Measurements from ENCODE around the gene LAMA2.

The LAMA2 gene

DNA sequence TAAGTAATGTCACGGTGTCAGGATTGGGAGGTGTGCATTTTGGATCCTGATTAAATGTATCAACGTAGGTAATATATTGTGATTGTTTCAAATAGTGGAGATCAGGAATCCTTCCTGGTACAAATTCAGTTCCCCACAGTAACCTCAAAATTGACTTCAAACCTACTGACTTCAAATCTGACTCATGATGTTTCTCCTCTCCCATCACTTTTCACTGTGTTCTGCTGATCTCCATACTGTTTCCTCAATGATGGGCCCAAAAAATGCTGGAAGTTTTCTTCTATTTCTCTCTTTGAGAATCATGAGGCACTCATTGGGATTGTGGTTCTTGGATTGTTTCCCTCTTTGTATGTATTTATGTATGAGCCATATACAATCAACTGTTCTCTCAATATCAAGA is 35.9 kb downstream of the LAMA2 start:
- DNase-seq = no peak

DNA sequence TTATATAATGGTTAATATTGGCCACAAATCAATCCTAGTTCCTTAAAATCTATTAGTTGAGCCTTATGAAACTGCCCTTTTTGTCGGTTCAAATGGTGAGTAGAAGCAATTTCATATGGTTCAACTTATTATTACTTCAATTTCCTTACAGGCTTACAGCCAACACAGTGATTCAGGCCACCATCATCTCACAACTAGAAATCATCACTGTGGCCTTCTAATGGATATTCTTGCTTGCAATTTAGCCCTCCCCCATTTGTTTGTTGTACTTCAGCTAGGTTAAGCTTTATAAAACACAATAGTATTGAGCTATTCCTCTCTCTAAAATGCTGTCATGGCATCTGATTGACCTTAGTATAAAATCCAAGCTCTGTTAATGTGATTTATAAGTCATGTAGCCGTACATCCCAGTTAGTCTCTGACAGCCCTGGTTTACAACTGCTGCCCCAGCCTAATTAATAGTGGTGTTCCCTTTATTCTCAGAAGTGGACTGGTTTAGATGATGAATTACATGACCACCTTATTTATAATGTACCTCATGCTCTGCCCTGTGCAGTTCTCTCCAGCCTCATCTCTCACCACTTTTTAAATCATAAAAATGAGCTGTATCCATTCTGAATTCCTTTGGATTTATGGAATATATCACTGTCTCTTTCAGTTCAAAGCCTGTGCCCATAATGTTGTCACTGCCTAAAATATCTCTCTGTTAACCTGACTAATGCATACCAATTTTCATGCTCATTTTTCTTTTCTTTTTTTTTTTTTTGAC is 36.7 kb downstream of the LAMA2 start:
- DNase-seq = no peak

DNA sequence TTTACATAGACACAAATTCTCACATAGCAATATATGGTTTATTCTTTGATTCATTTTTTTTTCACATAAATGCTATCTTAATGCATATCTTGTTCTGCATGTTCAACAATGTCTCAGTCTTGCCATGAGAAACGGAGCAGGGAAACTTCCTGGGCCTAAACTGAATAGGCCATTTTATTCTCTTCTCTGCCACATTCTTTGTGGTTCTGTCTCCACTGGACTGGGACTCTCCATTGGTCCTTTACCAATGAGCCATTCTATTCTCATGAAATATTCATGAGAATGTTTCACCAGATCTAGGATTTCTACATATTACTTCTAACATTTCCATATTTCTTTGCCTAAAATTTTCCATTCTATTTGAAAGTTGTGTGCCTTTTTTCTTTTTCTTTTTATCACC is 42.8 kb downstream of the LAMA2 start:
- no peak for DNase-seq

DNA sequence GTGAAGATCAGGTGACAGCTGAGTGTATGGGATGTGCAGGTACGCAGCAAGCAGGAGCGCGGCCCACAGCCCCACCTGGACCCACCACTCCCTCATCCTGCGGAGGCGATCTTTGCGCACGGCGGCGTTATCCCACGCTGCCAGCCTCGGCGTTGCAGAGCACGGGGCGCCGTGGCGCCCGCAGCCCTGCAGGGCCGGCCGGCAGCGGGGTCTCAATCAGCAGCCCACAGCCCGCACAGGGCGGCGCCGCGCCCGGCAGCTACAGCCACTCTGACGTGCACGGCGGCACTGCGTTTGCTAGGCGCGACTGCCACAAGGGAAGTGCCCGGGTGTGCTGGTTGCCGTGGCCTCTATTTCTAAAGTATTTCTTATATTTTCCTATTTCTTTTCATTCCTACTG is 46.9 kb downstream of the LAMA2 start:
- DNase-seq = no peak

DNA sequence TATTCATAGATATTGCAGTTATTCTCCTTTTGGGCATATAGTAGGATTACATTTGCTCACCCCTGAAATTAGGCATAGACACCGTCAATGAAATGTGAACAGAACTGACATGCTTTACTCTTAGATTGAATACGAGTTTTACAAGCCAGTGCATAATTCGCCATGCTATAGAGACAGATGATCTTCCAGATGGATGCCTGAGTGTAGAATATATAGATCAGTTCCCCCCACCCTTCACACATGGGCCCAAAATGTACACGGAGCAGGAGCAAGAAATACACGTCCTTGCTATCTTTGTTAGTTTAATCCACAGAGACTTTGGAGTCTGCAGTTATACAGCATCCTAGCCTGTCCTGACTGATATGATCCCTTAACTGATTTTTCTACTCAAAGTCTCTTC is 47.4 kb downstream of the LAMA2 start:
- no peak for DNase-seq

DNA sequence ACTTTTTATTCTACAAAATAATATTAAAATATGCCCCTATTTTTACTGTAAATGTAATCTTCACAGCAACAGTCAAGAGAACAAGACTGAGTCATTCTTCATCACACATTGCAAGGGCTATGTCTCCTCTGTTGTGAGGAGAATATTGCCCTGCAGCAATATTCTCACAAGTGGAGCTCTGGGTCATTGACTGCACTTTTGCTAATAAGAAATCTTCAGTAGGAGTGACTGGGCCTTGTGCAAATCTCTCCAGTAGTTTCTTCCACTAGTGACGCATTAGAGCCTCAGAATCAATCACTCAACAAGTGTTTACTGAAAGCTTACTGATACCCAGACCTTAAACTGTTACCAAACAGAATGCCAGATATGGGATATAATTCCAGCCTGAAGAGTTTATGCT is 49.1 kb downstream of the LAMA2 start:
- no peak for DNase-seq

DNA sequence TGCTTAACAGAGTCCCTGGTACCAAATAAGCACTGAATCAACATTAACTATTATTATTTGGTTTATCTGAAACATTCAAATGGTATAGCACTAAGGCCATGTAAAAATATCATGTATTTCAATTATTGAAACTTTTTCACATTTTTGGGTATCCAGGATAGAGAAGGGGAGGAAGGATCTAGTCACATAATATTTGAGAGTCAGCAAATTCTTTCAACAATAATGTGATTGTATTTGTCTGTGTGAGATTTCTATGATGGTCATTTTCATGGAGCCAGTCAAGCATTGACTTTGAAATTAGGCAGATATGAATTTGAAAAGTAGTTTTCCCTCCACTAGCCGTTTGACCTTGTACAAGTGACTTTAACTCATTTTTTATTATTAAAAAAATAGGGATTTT is 67.9 kb downstream of the LAMA2 start:
- DNase-seq = no peak

DNA sequence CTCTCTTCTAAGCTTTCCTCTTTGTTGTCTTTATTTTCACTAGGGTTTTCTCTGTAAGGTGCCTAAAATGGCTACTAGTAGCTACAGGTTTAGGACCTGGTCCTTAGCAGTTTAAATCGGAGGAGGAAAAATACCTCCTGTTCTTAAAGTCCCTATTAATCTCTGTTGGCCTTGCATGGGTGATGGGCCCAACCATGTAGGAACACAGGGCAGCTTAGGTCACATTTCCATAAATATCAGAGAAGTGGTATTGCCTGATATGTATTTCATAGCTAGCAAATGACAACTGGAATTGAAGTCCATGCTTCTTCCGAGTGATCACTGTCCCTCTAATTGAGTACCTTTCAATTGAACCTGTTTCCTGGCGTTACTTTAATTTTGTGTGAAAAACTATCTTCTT is 70.0 kb downstream of the LAMA2 start:
- no peak for DNase-seq

DNA sequence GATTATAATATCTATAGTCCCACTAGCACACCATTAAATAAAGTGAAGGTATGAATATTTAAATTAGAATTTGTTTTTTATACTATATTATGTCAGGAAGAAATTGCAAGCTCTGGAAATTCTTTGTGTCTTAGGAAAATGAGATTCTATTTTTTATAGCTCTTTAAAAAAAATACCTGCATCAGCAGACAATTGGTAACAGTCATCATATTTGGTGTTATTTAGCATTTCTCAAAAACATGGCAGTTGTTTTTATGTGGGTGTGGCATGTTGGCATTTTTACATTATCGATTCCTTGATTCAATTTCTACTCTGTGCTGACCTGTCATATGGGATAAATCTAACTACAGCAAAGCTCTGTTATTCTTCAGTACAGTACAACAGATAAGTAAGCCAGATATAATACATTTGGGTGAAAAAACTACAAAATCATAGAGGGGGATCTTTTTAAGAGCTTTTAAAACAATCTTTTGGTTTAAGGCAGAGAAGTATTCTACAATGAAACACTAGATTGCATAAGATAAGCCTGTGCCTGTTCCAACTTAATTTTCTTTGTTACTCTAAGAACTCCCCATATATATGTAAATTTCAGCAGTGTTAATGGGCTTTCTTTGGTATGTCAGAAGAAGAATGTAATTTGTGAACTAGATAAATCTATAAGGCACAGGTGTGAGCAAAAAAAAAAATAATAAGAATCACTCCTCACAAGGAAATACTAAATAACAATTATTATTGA is 71.5 kb downstream of the LAMA2 start:
- no peak for DNase-seq

DNA sequence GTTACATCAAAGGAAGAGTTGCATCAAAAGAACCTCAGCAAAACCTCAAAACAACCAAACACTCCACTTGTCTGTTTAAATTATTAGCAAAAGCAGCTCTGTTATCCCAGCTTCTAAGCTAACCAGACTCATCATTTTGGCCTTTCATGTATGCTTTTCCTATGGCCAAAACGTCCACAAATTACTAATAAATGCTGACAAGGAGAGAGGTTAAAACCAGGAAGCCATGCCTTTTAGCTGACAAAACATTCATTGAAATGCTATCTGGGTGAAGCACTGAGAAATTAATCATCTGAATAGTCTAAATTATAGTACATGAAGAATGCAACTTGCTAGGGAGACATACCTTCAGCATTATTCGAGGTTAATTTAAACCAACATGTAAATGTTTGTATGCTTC is 80.6 kb downstream of the LAMA2 start:
- no peak for DNase-seq

DNA sequence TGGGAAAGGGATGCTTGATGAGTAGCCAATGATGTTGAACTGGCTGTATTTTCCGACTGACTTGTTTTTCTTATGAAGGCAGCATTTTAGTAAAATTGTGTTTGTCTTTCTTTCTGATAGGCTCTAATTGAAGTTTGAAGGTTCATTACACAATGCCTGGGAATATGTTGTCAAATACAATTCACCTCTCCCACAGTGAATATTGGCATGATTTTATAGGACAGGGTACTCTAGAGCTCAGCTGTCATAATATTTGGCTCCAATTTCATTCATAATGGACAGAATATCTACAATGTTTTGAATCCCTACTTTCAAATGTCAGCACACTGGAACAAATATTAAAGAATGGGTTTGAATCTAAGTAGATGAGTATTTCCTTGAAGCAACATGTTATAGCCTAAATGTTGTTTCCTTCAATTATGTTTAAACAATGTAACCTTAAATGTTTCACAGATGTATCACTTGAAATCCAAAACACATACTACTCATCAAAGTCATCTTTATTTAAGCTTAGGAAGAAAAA is 81.4 kb downstream of the LAMA2 start:
- no peak for DNase-seq

DNA sequence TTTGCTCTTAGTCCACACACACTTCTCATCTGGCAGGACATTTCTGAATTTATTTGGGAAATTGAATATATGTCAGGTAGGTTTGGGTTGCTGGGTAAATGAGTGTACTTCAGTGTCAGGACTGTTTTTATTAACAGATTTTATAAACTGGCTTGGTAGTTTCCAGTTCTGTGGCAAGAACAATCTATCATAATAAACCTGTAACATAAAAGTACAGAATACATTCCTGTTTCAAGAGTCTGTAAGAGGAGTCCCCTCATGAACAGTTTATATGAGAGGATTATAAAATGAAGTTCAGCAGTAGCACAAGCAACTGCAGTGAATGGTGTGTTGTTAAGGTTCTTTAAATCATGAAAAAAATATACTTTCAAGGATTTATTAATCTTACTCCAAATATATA is 81.8 kb downstream of the LAMA2 start:
- no peak for DNase-seq

DNA sequence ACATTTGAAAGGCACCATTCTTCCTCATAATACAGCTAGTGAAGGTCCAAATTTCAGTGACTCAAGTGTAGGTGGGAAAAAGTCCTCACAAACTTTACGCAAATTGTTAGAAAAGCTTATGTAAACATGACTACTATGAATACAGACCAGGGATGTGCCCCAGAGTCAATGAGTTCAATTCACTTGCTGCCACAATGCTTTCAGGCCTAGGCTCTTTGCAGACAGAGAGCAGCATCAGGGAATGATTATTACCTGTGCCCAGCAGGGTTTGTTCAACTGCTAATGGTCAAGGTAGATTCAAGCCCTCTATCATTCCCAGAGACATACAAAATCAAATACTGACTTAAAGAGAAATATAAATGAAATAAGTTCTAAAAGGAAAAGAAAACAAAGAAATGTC is 84.0 kb downstream of the LAMA2 start:
- no peak for DNase-seq

DNA sequence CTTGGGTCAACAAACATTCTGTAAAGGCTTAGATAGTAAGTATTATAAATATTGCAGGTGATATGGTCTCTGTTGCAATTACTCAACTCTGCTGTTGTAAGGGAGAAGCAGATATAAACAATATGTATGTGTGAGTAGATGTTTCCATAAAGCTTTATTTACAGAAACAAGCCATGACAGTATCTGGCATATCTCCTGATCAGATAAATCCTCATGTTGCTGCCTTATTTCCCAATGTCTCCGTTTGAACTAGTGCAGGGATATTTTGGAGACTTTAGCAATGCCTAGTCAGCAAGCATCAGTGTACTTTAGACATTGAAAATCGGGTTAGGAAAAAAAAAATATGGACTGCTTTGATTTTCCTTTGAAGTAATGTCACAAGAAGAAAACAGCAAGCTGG is 96.1 kb downstream of the LAMA2 start:
- DNase-seq = no peak

DNA sequence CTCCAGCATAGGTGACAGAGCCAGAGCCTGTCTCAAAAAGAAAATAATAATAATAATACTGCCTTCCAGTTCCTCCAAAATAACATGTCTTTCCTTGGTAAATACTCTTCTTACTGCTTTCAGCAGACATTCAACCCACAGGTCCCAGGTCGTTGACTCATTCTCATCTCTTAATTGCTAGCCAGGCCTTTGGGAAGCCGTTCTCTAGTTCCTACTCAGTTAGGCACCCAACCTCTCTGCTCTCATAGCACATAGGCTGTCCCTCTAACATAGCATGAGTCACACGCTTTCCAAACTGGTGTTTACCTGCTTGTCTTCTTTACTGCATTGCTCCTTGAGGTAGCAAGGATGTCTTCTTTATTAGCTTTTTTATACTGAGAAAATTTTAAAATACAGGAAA is 98.8 kb downstream of the LAMA2 start:
- DNase-seq = no peak

DNA sequence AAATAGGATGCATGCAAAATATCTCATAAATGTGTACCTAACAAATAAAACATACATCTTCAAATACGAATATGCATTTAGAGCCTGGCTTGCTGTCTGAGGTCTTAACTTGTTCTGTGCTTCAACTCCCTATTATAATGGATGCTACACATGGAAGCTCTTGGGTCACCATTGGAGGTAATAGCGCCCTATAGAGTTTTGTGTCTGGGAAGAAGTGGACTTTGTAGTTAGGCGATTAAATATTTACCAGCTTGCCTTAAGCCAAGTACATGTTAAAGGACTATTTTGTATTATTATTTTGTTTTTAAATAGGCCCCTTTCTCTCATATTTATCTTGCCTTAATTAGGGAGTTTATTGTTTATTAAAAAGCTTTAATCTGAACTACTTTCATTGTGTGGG is 107.4 kb downstream of the LAMA2 start:
- no peak for DNase-seq

DNA sequence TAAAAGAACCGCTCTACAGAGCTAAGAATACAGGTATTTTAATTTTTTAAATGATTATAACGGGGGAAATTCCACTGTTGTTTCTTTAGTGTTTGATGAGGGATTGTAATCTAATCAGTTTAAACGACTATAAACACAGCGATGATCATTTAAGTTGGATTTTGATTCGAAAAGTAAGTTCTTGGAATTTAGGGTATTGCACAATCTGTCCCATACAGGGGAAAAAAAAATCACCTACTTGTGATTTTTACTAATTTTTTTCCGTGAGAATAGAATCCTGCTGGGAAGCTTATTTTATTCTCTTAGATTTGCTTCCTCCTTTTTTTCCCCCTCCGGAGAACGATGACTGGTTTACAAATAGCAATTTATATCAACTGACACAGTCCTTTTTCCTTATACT is 108.0 kb downstream of the LAMA2 start:
- DNase-seq = no peak

DNA sequence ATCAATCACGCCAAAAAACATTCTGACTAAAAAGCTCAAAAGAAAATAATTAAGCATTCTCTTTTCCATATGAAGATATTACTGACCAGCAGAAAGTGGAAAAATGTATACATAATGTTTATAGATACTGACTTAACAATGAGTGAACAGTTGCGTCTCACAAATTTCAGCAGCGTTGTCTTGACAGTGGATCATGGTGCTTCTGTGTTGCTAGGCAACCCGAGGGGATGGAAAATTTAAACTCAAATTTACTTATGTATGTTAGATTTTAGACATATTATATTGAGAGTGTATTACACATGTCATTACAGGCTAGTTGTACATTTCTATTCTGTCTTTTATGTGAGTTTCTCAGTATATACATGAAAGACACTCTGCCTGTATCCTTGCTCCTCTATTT is 110.2 kb downstream of the LAMA2 start:
- no peak for DNase-seq

DNA sequence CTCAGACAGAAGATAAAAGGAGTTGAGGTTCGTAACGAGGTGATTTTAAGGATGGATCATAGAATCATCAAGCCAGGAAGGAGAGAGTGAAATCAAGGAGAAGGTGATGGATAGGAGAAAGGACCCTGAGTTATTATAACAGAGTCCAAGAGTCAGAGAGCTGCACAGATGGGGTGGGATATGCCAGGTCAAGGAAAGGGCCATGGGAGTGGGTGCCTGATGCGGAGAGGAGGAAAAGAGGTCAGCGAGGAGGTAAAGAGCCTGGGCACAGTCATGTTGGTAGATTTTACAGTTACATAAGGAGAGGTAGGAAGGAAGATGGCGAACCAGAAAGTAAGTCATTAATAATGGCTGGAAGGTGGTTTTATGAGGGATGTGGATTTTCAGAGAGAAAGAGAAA is 114.9 kb downstream of the LAMA2 start:
- DNase-seq = no peak

DNA sequence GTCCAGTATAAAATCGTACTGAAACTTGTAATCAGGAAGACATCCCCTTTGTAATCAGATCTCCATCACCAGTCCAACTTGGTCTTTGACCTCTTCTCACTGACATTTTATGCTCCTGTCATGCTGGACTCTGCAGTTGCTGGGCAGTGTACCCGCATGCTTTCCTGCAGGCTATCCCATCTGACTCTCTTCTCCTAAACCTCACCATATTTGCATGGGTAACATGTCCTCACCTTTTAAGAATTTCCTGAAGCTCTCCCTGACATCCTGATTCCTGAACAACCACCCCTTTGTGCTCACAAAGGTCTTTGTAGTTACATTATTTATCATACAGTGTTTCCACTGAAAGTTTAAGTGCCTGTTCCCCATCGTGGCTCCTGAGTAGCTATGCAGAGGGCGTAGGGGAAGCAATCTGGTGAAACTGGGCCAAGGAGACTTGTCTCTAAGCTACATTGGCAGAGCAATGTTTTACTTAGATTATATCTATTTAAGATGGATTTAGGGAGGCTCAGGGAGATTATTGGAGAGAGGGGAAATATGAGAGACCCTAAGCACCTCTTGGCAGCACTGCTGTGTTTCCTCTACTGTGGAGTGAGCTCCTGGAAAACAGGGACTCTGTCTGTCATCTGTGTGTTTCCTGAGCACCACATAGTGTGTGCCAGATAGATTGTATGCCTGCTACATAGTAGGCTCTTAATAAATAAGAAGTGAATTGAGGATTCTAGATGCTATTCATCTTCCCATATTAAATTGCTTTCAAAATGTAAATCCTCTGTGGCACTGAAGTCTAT is 124.0 kb downstream of the LAMA2 start:
- no peak for DNase-seq

DNA sequence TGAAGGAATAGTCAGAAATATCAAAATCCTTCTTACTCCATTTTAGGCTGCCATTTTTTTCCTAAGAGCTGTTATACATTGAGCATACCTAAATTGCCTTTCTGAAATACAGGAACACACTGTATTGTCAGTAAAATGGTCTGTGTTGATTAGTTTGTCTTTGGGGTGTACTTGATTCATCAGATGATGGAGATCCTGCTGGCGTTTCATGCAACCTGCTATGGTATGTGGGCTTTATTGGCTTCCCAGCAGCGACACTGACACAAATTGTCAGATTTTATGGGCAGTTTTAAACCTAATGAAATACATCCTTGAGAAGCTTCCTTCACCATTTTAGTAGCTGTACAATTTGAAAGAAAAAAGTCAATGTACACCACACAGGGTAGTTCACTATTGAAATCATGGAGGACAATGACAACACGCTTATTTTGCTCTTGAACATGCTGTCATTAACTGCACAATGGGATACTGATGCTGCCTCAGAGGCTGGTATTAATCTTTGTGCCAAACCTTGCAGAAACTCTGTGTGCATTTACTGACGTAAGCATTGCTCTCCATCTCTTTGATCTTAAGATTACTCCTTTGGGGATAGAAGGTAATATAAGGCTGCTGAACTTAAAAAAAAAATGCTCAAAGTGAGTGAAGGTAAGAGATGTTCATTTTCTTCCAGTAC is 124.9 kb downstream of the LAMA2 start:
- no peak for DNase-seq

DNA sequence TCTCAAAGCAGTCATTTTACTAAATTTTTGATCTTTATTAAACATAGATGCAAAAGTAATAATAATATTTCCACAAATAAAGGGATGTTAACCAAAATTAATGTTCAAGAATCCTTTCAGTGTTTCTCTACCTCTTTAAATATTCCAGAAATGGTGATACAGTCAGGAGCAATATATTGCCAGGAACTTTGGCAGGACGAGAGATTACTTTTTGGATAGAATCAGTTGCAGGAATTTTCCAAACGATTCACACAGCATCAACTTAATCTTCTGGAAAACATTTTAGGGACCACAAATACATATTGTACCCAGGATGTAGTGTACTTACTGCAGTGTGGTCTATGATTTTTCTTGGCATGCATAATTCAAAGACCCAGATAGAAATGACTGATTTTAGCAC is 125.7 kb downstream of the LAMA2 start:
- no peak for DNase-seq

DNA sequence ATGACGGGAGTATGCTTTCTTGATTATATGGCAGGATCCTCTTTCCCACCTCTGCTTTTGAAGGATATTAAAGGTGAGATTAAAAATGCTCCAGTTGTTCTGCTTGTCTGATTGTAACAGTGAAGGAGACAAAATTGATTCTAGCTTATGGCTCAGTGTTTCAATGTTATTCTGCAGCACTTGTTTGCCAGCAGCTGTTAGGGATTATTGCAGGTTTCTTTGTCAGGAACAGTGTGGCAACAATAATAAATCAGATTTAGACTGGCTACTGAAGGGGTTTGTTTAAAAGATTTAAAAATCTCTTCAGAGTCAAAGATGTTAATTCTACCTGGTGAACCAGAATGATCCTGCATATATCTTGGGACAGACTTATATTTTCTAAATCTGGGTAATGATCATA is 126.9 kb downstream of the LAMA2 start:
- no peak for DNase-seq
